Glutamatergic neuron (in vitro differentiated cells): ENCODE results near the gene PCYOX1L. TPM values are rescaled to one million over a fixed set of nuclear protein-coding genes. Genes with fewer than 3 reads are reported as not detected.

ENCODE experiments used
- DNase-seq: peaks from one replicate; pipeline ENCODE4 v3.0.0; 2022
- H3K27ac Mint-ChIP-seq: one replicate; pipeline ENCODE4 v1.8.0; 2020; ENCODE audit warnings: mild to moderate bottlenecking, mixed read lengths, inconsistent platforms; ENCODE audit not compliant: unreplicated experiment
- H3K27me3 Mint-ChIP-seq: one replicate; pipeline ENCODE4 v1.8.0; 2020; ENCODE audit warnings: mild to moderate bottlenecking, moderate library complexity, mixed read lengths, inconsistent platforms; ENCODE audit not compliant: unreplicated experiment
- H3K36me3 Mint-ChIP-seq: one replicate; pipeline ENCODE4 v1.8.0; 2020; ENCODE audit warnings: mild to moderate bottlenecking, mixed read lengths, inconsistent platforms; ENCODE audit not compliant: unreplicated experiment
- H3K4me1 Mint-ChIP-seq: one replicate; pipeline ENCODE4 v1.8.0; 2020; ENCODE audit warnings: mild to moderate bottlenecking, low read depth, mixed read lengths, inconsistent platforms; ENCODE audit not compliant: unreplicated experiment
- H3K4me3 Mint-ChIP-seq: one replicate; pipeline ENCODE4 v1.8.0; 2020; ENCODE audit warnings: mild to moderate bottlenecking, mixed read lengths, inconsistent platforms; ENCODE audit not compliant: unreplicated experiment
- H3K9me3 Mint-ChIP-seq: one replicate; pipeline ENCODE4 v1.8.0; 2020; ENCODE audit warnings: mild to moderate bottlenecking, moderate library complexity, mixed read lengths, inconsistent platforms; ENCODE audit not compliant: unreplicated experiment
- CTCF ChIP-seq: fragments of 200-600 bp; sonication (generic); IDR thresholded peaks from one replicate; pipeline ENCODE4 v1.5.0; 2021; ENCODE audit not compliant: partially characterized antibody, unreplicated experiment
- total RNA-seq: library from RNA; stranded (reverse); fragmentation: NEBNext Ultra II Directional; extraction: Animal tissue kit (Norgen Biotek cat#: 25700); gene quantifications from one replicate; pipeline ENCODE4 v1.2.1, GENCODE V29; 2021; ENCODE audit not compliant: unreplicated experiment

Gene PCYOX1L
- total RNA-seq, 1 donor from 2014 or later: 25.4 TPM

- H3K27ac Mint-ChIP-seq: no peak overlapping the region
- peaks cover 6% of the 10 kb centered on the region for H3K4me1 Mint-ChIP-seq
- no peaks in the 10 kb centered on the region for H3K36me3 Mint-ChIP-seq
- no peak for DNase-seq
- no peak for TF ChIP-seq CTCF
- peaks cover 3% of the 10 kb centered on the region for H3K9me3 Mint-ChIP-seq
- no peaks in the 10 kb centered on the region for H3K27me3 Mint-ChIP-seq
- H3K4me3 Mint-ChIP-seq: no peak overlapping the region
Measured at GRCh38 chr5:149353911-149354310, 3.9 kb upstream of the PCYOX1L start.

- no peaks in the 10 kb centered on the region for H3K27me3 Mint-ChIP-seq
- H3K4me1 Mint-ChIP-seq: peaks cover 11% of the 10 kb centered on the region
- H3K4me3 Mint-ChIP-seq: no peak overlapping the region
- no peaks in the 10 kb centered on the region for H3K36me3 Mint-ChIP-seq
- peaks cover 1% of the 10 kb centered on the region for H3K9me3 Mint-ChIP-seq
- DNase-seq: no peak
- TF ChIP-seq CTCF: no peak
- no peak overlapping the region for H3K27ac Mint-ChIP-seq
Measured at GRCh38 chr5:149355688-149356087, 2.2 kb upstream of the PCYOX1L start.

GRCh38 chr5:149356391-149356790 lies 1.5 kb upstream of the PCYOX1L start:
- peak overlapping the region; percentile 52 for H3K4me3 Mint-ChIP-seq
- TF ChIP-seq CTCF: no peak

GRCh38 chr5:149358294-149358651 lies 427 bp downstream of the PCYOX1L start:
- DNase-seq: peak; percentile 59
- Mint-ChIP-seq H3K4me3 (peak overlapping the region; percentile 97), H3K27ac (peak overlapping the region; percentile 88), H3K9me3 (peaks cover 1% of the 10 kb centered on the region), H3K36me3 (no peaks in the 10 kb centered on the region), H3K27me3 (no peaks in the 10 kb centered on the region), H3K4me1 (peaks cover 11% of the 10 kb centered on the region)
- no peak for TF ChIP-seq CTCF

More at GRCh38 chr5:149356391-149356790, 1.5 kb upstream of the PCYOX1L start:
- Mint-ChIP-seq H3K4me1 (peaks cover 11% of the 10 kb centered on the region), H3K36me3 (no peaks in the 10 kb centered on the region), H3K27ac (no peak overlapping the region), H3K27me3 (no peaks in the 10 kb centered on the region), H3K9me3 (peaks cover 1% of the 10 kb centered on the region)
- DNase-seq: no peak

GRCh38 chr5:149358868-149359495 lies 1.1 kb downstream of the PCYOX1L start:
- peak overlapping the region; percentile 97 for H3K4me3 Mint-ChIP-seq
- no peaks in the 10 kb centered on the region for H3K36me3 Mint-ChIP-seq
- peaks cover 1% of the 10 kb centered on the region for H3K9me3 Mint-ChIP-seq
- peak overlapping the region; percentile 35 for H3K27ac Mint-ChIP-seq
- TF ChIP-seq CTCF: no peak
- H3K27me3 Mint-ChIP-seq: no peaks in the 10 kb centered on the region
- peaks cover 11% of the 10 kb centered on the region for H3K4me1 Mint-ChIP-seq
- DNase-seq: no peak
